ENCODE measurements around the gene BTBD6.

BTBD6 gene

DNA sequence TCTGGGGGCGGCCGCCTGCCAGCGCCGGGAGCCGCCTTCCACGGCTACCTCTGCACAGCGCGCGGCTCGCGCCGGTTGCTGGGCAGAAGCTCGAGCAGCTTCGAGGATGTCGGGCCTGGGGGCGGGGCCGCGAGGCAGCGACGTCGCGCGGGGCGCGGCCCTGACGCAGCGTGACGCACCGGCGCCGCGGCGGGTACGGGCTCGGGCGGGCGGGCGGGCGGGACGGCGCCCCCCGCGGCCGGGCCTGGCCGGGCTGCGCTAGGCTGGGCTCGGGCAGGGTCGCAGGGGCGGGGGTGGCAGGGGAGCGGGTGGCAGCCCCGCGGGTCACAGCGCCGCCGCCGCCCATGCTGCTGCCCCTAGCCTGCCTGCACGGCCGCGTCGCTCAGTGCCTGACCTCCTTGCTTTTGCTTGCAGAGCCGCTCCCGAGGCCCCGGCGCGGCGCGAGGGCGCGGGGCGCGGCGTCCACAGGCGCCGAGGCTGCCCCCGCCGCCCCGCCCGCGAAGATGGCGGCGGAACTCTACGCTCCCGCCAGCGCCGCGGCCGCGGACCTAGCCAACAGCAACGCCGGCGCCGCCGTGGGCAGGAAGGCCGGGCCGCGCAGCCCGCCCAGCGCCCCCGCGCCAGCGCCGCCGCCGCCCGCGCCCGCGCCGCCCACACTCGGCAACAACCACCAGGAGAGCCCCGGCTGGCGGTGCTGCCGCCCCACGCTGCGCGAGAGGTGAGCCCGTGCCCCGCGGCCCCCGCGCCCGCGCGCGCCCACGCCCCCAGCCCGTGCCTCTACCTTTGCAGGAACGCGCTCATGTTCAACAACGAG lies at the start of gene BTBD6:
TSS of gene BTBD6 (plus strand) at position 166 of the 814 bp plus-strand sequence. CDS start at position 345, 179 bp downstream.
- DNase-seq (ENCODE audit: low spot score): peak; percentile 83
- TF ChIP-seq, protein P1, sequence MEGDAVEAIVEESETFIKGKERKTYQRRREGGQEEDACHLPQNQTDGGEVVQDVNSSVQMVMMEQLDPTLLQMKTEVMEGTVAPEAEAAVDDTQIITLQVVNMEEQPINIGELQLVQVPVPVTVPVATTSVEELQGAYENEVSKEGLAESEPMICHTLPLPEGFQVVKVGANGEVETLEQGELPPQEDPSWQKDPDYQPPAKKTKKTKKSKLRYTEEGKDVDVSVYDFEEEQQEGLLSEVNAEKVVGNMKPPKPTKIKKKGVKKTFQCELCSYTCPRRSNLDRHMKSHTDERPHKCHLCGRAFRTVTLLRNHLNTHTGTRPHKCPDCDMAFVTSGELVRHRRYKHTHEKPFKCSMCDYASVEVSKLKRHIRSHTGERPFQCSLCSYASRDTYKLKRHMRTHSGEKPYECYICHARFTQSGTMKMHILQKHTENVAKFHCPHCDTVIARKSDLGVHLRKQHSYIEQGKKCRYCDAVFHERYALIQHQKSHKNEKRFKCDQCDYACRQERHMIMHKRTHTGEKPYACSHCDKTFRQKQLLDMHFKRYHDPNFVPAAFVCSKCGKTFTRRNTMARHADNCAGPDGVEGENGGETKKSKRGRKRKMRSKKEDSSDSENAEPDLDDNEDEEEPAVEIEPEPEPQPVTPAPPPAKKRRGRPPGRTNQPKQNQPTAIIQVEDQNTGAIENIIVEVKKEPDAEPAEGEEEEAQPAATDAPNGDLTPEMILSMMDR (conservative IDR thresholded peaks at IDR 0.05; ENCODE audit: low read depth): peak; percentile 29; the same call in 1 of the 2 replicates
- ChIA-PET POLR2A (ENCODE audit: low non-redundant PET) (no interaction called here), CTCF (interaction anchor here (0.5 to 0.6 kb wide), 3 partner anchors 45 to 1353 kb away, joined by 3 to 4 read pairs (median 3); no protein-coding TSS in a partner anchor)
- peak within 1 kb of the TSS; percentile 85 for H3K27ac ChIP-seq

DNA sequence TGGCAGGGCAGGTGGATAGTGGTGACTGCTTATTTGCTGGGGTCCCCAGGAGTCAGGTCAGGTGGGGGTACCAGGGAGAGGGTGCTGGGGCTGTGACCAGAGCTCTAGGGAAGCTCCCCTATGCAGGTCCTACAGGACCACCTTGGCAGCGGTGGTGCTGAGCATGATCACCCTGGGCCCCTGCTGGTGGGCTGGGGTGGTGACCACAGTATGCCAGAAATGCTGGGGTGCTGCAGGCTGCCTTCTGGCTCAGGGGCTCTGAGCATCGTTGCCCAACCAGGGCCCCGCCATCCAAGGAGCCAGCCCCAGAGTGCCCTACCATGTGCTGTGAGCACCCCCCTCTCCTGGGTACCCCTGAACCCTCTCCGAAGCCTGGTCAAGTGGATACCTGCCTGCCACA lies 49.7 kb upstream of the BTBD6 start:
- TF ChIP-seq, protein P1 (conservative IDR thresholded peaks at IDR 0.05; ENCODE audit: low read depth): no peak
- POLR2A ChIA-PET (ENCODE audit: low non-redundant PET): no interaction called here
- H3K27ac ChIP-seq: no peak overlapping the region
- DNase-seq (ENCODE audit: low spot score): no peak
- CTCF ChIA-PET: interaction anchor here (0.7 to 0.9 kb wide), 2 partner anchors 14 to 221 kb away, joined by 4 to 6 read pairs; no protein-coding TSS in a partner anchor

DNA sequence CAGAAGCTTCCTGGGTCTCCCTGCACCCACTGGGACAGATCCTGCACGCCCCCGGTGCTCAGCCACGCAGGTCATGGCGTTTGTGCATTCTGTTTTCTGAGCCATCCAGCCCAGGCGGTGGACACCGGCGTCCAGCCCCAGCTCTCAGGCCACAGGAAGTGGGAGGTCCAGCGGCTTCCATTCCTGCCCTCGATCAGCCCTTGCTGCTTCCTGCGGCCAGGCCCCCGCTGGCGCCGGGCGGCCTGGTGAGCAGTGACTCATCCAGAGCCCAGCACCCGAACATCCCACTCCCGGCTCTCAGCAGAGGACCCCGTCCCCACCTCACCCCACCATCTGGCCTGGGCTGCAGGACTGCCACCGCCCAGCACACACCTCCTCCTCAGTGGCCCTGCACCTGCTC lies 49.2 kb upstream of the BTBD6 start:
- no peak overlapping the region for H3K27ac ChIP-seq
- TF ChIP-seq, protein P1 (conservative IDR thresholded peaks at IDR 0.05; ENCODE audit: low read depth): no peak
- ChIA-PET CTCF (interaction anchor here (0.7 to 0.9 kb wide), 2 partner anchors 17 to 220 kb away, joined by 5 to 6 read pairs; no protein-coding TSS in a partner anchor), POLR2A (ENCODE audit: low non-redundant PET) (no interaction called here)
- DNase-seq (ENCODE audit: low spot score): no peak

DNA sequence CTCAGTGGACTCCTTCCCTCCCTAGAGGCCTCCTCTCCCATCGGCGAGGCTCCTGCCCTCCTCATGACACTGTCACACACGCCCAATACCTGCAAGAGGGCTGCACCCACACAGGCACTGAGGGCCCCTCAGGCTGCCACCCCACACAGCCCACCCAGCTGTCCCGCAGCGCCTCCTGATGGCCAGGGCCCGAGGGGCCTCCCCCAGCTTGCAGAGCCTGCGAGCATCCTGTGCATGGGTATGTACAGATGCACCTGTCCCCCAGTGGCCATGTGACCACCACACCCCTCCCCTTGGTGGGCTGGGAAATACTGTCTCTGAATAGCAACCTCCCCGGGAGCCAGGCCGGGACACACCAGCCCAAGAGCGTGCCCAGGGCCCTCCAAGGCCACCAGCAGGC lies 48.3 kb upstream of the BTBD6 start:
- POLR2A ChIA-PET (ENCODE audit: low non-redundant PET): no interaction called here
- TF ChIP-seq, protein P1 (conservative IDR thresholded peaks at IDR 0.05; ENCODE audit: low read depth): no peak
- DNase-seq (ENCODE audit: low spot score): no peak
- no peak overlapping the region for H3K27ac ChIP-seq
- CTCF ChIA-PET: interaction anchor here (0.6 to 0.9 kb wide), 2 partner anchors 18 to 162 kb away, joined by 5 to 6 read pairs; no protein-coding TSS in a partner anchor

DNA sequence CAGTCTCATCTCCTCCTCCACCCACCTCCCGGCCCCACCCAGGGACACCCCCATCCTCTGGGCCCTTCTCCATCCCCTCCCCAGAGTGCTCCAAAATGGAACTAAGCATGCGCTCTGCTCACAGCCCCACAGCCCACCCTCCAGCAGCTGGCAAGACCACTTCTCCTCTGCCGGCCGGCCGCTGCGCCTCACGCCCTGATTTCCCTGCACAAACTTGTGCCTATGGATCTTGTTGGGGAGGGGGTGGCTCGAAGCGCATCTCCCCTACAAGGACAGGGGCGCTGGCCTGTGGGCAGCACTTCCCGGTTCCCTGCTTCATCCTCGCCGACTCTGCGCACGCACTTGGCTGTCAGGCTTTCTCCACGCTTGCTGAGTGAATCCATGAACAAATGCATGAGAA lies 47.7 kb upstream of the BTBD6 start:
- ChIA-PET POLR2A (ENCODE audit: low non-redundant PET) (no interaction called here), CTCF (interaction anchor here (0.6 to 2.3 kb wide), 4 partner anchors 18 to 125 kb away, joined by 3 to 8 read pairs (median 4); no protein-coding TSS in a partner anchor)
- TF ChIP-seq, protein P1 (conservative IDR thresholded peaks at IDR 0.05; ENCODE audit: low read depth): no peak
- H3K27ac ChIP-seq: no peak overlapping the region
- no peak for DNase-seq (ENCODE audit: low spot score)

DNA sequence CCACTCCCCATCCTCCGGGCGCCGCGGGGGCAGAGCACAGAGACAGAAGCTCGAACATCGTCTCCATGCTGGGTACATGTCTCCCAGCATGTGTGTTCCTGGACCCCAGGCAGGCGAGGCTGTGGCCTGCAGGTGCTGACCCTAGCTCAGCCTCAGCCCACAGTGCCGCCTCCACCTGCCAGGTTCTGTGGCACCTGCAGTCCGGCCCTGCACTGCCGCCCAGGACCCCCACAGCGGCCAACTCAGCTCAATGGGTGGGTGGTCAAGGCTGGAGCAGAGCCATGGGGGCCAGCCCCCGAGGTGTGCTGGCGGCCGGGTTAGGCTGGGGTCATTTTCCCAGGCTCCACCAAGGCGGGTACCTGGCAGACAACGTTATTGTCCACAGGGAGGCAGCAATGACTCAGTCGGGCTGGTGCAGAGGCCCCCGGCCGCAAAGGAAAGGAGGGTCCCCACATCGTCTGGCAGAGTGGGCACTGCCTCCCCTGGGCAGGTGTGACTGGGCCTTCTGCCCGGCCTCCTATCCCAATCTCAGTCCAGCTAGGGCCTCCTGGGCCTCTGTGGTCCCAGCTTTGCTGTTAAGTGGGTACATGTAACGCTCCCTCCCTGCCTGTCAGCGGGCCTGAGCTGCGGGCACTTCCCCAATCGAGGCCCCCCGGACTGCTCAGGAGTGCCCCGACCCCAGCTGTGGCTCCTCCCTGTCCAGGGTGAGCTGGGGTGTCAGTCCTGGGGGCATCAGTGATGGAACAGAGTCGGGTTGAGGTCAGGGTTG lies 47.0 kb upstream of the BTBD6 start:
- ChIA-PET POLR2A (ENCODE audit: low non-redundant PET) (interaction anchor here (0.6 kb wide), 1 partner anchor 35 kb away, joined by 3 read pairs; no protein-coding TSS in a partner anchor), CTCF (interaction anchor here (0.6 to 2.3 kb wide), 6 partner anchors 12 to 126 kb away, joined by 3 to 8 read pairs (median 4); no protein-coding TSS in a partner anchor)
- H3K27ac ChIP-seq: peak overlapping the region; percentile 5; the same call in 1 of the 2 replicates
- no peak for DNase-seq (ENCODE audit: low spot score)
- TF ChIP-seq, protein P1 (conservative IDR thresholded peaks at IDR 0.05; ENCODE audit: low read depth): no peak
